Hypothalamus (tissue), 51 donors: Measurements from ENCODE around the gene MBD5.

Experiments
- DNase-seq, 51 donors: peaks; one replicate each; lab custom pipeline; 2025; lab: John Stamatoyannopoulos, UW

MBD5 gene

DNA sequence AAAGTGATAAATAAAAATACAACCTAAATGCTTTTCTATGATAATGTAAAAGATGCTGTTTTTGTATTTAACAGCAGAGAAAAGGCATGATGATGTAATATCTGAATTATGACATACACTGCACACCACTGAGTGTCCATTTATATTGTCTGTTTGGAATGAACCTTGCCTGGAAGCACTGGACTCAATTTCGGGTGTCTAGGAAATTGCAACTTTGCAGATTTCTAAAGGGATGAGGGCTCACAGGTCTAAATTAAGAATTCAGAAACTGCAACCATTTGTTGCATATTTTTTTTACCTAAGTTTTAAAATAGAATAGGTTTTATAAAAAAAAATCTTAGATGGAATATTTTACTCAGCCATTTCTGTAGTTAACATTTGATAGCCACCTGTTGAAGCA lies 492.5 kb downstream of the MBD5 start:
- no peak for DNase-seq

DNA sequence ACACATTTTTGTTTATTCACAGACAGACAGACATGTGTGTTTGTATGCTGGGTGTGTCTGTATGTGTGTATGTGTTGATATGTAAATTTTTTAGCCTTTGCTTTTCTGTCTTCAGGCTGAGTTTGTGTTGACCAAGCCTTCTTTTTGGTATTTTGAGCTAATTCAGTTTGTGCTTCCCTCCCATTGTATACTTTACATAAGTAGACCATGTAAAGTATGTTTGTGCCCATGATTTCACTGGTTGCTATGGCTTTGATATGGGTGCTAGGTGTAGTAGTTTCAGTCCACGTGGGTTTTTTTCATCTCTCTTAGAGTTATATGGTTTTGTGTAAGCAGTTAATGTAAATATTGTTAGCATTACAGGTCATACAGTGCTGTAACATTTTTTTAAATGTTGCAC lies 494.2 kb downstream of the MBD5 start:
- DNase-seq, result no peak

DNA sequence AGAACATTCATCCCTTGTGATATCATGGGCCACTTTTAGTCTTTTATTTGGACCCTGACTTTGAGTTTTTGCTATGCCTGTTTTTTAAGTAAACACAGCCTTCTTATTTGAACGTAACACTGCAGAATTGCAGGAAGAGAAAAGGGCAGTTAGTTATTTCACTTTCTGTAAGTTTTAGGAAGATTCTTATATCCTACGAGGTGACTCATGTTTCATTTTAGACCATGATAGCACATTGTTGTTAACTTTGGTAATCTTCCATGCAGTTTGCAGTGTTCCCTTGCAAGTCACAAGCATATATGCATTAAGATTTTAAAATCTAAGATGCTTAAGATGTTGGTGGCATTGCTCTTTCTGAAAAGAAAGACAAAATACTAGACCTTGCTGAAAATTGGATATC lies 495.1 kb downstream of the MBD5 start:
- no peak for DNase-seq

DNA sequence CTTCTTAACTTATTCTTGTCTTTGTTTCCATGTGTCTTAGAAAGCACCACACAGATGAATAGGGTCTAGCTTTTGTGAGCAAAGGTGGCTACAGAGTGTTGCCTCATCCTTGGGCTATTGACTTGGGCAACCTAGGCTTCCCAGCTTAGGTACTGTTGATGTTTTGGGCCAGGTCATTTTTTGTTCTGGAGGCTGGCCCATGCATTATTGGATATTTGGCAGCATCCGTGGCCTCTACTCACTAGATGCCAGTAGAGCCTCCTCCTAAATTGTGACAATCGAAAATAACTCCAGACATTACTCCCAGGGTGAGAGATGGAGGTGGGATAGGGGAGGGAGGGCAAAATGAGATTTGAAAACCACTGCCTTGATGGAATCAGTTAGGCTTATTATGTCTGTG lies 496.4 kb downstream of the MBD5 start:
- DNase-seq, result no peak

DNA sequence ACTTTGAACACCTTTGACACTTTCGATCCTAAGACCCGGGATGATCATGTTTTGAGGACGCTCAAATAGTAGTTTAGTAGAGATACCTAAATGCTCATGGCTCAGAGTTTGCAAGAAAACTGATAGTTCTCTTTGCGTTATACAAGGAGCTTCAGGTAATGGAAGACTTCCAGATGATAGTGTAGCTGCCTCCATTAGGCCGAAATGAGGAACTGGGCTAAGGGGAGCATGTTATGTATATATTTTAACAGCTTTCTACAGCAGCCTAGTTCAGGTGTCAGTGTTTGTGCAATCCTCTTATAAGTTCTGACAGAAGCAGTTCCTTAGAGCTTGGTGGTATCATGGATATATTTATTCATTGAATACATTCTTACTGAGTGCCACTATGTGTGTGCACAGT lies 496.9 kb downstream of the MBD5 start:
- no peak for DNase-seq

DNA sequence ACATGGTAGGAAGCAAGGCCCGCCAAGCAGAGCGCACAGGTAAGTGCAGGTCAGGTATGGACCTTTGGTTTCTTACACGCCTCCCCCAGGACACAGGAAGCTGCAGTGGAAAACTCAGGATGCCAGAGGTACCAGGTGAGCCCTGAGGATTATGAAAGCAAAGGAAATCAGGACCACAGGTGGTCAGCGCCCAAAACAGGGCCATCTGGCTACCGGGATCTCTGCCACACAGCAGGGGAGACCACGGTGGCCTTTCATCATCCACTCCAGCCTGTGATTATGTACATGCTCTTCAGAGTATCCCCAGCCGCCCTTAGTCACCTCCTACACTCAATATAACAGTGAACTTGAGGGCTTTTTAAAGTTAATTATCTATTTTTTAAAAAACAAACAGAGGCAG lies 498.1 kb downstream of the MBD5 start:
- no peak for DNase-seq

DNA sequence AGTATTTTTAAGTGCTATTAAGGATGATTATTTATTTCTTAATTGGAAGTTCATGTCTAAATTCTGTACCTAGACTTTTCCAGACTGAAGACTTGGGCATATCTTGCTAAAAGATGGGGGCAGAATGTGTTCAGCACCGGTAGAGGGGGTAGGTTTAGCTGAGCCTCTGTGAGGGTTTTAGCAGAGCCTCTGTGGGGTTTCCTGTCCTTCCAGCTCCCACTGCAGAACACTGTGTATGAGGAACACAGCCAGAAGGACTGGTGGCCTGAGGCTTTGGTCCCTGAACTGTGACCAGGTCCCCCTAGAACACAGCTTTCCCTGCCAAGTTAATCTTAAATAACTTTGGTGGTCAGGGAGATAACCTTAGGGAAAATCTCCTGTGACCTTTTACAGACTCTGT lies 500.3 kb downstream of the MBD5 start:
- DNase-seq, result no peak

DNA sequence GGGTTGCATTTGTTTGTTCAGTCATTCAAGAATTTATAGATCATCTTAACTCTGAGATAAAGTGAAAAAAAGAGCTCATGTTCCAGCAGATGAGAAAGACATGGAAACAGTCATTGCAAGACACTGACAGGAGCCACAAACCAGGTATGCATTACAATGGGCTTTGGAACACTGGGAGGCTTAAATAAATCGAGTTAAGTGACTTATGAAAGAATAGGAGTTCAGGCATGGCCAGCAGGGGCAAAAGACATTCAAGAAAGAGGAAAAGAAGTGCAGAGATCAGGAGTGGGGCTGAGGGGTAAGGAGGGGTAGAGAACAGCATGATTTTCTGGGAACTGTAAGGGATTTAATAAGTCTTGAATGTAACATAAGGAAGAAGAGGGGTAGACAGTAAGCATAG lies 502.4 kb downstream of the MBD5 start:
- DNase-seq, result no peak

DNA sequence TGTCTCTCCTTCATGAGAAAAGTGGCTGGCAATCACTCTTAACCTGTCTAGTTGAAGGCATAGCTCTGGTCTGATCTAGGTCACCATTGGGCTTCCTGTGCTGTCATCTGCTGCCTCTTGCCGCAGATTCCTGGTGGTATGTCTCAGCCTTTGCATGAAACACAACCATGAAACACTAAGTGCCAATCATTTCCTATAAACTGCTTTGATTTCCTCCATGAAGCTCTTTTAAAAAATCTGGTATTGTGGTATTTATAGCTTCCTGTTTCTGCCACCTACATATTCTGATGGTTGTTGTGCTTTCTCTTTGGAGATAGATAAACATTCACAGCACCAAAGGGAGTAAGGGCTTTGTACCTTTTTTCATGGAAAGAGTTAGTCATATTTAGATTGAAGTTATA lies 503.6 kb downstream of the MBD5 start:
- DNase-seq, result no peak

DNA sequence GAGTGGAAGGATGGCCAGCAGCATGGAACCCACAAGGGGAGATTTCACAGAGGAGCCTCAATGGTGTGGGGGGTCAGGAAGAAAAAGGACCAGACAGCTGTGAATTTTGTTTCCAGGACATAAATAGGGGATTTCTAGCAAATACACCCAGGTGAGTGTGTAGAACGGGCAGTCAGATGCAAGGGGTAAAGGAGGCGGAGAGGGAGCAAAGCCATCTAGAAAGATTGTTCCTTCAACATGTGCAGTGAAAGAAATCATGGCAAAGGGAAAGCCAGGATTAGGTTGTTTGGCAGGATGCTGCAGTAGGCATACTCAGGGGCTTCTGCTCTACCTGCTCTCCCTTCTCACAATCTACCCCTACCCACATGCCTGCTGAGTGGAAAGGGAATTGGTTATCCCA lies 504.2 kb downstream of the MBD5 start:
- no peak for DNase-seq

DNA sequence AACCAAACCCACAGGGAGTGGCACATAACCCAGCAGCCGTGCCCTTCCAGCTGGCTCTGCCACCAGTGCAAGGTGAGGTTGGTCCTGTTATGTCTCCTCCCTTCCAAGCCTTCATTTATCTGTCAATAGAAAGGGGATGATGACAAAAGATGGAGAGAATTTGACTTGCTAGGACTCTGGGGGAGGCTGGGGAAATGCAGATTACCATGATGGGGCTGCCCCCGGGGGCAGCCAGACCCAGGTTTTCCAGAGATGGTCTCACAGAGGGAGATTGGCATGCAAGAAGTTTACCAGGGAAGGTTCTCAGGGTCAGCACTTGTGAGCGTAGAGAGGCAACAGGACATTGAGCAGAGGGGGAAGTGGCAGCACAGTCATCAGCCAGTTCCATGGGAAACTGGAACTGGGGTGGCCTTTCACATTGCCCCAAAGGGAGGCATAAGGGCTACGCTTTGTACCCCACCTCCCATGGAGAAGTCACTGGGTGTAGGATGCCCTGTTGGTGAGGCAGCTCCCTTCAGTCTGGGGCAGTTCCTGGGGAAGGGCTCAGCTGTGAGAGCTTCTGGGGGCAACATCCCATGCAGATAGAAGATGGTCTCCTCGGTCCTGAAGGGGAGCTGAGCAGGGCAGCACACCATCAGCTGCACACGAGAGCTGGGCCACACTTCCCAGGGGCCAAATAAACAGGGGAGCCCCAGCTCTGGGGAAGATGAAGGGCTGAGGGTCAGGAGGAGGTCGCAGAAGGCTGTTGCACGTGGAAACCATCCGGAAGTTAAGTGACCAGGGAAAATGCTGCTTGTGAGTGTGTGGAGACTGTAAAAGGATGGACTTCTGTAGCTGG lies 505.8 kb downstream of the MBD5 start:
- DNase-seq, result no peak

DNA sequence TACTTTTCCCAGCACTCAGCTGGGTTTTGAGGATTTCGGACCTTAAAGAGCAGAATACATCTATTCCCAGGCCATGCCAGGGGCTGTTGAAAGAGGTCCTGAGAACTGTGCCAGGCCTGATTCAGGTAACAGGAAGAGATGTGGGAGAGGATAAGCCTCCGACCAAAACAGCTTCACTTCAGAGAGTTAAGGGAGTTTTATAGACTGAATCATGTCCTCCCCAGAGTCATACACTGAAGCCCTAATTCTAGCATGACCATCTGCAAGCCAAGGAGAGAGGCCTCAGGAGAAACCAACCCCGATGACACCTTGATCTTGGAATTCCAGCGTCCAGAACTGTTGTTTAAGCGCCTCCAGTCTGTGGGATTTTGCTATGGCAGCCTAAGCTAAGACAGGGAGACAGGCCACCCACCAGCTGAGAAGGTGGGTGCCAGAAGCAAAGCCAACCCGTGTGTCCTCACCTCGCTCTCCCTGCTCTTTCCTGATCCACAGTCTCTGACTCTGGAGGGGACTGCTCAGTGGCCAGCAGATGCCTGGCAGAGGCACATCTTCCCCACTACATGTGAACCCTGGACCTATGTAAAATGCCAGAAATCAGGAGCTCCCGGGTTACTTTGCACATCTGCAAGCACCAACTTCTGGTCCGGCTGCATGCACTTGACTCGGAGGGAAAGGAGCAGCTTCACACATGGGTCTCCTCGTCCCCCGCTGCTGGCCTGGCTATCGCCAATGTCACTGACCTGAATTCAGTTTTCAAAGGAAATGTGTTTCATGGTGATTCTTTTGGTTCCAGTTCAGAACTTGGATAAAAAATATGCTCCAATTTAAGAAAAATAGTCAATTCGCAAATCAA lies 506.8 kb downstream of the MBD5 start:
- no peak for DNase-seq

DNA sequence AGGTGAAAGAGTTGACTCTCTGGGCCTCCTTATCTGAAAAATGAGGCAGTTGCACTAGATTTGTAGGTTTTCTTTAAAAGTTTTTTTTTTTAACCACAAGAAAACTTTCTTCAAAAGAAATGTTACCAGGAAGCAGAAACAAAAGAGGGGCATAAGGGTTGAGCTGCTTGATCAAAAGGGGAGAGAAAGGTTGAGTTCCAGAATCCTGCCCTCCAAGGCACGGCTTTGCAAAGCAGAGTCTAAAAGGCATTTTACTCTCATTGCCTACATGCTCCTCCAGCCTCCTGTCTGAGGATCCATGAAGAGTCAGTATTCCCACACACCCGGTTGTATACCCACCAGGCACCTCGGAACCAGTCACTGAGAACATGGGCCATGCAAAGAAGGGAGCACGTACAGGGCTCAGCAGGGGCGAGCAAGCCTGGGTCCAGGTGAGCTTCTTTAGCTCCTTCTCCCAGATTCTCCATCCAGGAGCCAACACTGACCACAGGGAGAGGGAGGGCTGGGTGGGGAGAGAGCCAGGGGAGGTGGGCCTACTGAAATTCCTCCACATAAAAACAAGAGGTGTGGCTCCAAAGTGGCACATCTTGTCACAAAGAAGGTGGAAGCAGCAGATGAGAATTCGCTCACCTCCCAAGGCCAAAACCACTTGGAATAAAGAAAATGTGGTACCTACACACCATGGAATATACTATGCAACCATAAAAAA lies 507.6 kb downstream of the MBD5 start:
- no peak for DNase-seq

DNA sequence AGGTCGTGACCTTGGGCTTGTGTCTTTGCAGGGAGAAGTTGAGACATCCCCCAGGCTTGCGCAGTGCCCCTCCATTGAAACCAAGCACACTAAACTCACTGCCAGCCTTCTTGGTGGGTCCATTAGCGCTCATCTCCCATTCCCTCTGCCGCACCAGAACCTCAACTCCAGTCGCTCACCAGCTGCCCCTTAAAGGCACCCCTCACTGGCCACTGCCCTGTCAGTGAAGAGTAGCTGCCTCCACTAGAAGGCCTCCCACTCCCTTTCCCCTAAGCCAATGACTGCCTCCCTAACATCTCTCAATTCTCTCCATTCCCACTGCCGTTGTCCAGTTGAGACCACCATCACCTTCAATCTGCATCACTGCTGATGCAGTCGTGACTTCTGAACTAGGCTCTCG lies 508.9 kb downstream of the MBD5 start:
- DNase-seq, result no peak

DNA sequence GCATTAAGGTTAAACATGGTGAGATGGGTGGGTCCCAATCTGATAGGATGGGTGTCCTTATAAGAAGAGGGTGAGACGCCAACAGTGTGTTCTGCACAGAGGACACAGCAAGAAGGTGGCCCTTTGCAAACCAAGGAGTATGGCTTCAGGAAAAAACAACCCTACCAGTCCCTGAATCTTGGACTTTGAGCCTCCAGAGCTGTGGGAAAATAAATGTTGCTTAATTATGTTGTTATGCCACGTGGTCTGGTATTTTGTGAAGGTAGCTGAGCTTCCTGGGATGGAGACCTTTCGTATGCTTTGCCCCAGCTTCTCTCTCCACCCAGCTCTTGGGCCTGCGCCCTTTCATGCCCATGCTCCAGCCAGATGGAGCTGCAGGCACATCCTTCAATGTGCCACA lies 509.5 kb downstream of the MBD5 start:
- DNase-seq, result no peak

DNA sequence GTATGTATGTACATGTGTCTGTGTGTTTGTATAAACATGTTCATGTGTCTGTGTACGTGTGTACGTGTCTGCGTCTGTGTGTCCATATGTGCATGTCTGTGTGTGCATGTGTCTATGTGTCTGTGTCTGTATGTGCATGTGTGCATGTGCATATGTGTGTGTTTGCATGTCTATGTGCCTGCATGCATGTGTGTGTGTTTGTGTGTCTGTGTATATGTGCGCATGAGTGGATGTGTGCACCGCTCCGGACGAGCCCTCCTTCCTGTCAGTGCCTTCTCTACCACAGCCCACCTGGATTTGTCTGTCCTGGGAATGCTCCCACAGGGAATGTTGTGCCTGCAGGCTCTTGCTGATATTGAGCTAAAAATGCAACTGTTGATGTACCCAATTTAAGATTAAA lies 510.3 kb downstream of the MBD5 start:
- DNase-seq, result no peak

DNA sequence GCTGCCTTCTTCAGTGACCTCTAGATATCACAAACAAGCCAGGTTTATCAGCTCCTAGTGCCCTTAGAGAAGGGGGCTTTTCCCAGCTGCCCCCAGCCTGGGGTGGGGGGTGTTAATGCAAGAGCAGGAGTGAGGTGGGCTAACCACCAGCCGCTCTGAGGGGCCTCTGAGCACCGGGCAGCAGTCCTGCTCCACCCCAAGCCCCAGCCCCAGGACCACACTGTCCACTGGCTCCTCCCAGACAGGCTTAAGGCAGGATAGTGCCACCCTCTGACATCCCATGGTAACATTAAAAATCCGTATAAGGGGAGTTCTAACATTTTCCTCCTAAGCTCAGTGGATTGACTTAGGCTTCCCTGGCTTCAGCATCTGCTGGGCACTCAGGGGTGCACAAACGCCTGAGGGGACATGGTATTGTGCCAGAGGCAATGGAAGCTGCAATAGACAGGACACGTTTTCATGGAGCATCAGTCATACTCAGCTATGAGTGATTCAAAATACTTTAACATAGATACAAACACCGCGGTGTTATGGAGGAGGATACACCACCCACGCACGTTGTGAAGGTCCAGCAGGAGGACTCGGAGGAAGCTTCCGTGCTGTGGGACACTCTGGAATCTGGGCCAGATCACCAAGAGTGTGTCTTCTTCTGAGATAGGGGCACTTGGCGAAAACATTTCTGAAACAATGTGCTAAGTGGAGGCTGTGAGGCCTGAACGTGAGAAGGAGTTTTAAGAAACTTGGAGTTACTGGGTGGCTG lies 511.0 kb downstream of the MBD5 start:
- DNase-seq, result peak in 1 of 51 donors; percentile 14

DNA sequence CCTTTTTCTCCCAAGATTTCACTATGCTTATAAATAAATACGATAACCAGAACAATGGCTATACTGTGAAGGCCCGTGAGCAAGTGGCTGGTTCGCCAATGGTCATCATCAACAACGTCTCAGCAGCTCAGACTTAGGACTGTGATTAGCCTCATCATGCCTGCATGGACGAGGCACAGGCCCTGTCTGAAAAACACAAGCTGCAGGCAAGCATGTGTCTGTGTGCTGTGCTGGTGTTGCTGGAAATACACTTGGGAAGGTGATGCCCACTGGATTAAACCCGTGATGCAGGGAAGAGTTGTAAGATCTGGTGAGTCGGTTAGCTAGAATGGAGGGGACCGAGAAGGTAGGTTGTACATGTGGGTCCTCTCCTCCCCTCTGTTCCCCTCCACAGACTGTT lies 512.1 kb downstream of the MBD5 start:
- no peak for DNase-seq

DNA sequence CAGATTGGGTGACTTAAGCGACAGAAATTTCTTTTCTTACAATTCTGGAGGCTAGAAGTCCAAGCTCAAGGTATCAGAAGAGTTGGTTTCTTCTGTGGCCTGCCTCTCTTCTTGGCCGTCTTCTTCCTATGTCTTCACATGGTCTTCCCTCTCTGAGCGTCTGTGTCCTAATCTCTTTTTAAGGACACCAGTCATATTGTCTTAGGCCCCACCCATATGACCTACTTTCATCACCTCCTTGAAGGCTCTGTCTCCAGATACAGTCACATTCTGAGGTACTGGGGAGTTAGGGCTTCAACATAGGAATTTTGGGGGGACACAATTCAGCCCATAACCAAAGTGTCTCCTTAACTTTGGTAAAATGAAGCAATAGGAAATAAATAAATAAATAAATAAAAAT lies 512.8 kb downstream of the MBD5 start:
- no peak for DNase-seq

DNA sequence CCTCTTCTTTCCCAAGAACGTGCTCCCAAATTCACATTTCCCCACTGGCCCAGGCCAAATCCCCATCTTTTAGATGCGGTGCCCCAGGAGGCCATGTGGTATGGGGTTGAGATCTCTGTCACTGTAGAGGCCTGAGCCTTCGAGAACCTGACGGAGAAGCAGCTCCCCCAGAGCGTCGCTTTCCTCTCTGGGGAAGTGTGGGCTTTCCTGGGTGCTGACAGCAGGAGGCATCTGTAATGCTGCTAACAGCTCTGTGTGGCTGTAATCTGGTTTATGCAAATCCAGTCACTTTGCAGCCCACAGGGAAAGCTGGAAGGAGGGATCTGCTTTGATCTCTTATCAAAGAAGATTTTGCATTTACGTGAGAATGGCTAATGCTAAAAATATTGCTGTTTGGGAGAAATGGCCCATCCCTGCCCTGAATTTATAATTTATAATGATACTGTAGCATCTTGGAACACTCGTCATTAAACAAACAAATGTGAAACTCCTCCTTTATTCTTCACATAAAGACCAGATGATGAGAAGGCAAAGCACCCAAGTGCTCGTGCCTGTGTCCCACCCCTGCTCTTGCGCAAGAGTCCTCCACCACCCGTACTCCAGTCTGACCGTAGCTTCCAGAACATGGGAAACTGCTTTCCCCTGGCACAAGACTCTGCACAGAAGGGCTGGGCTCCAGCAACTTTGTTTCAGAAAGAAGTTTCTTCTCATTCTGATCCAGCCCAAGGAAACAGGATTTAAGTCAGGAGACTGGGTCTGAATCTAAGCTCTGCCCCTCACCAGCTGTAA lies 513.7 kb downstream of the MBD5 start:
- DNase-seq, result peak in 1 of 51 donors; percentile 8
